ENCODE measurements around the gene CLEC17A. TPM values are rescaled to one million over a fixed set of nuclear protein-coding genes. Genes with fewer than 3 reads are reported as not detected.

The CLEC17A gene
- total and polyA plus RNA-seq, 2 of the 13 experiments (the other 11 are each of a cell fraction or from before 2014, with no cell fraction given) = not detected

- TF ChIP-seq ZBTB4 (CRISPR knock-in tag; IDR thresholded peaks at IDR 0.05; ENCODE audit: borderline replicate concordance) (peak; percentile 22; the same call in 1 of the 2 replicates), HIC2 (CRISPR knock-in tag; IDR thresholded peaks at IDR 0.05; ENCODE audit: low read depth) (no peak), SOX6 (IDR thresholded peaks at IDR 0.05) (no peak), SOX6 (CRISPR knock-in tag; IDR thresholded peaks at IDR 0.05) (peak; percentile 63), CTCF (CRISPR knock-in tag; IDR thresholded peaks at IDR 0.05) (peak; percentile 97), SNAPC4 (CRISPR knock-in tag; IDR thresholded peaks at IDR 0.05) (no peak), ZNF343 (CRISPR knock-in tag; IDR thresholded peaks at IDR 0.05) (no peak), HNF4A (CRISPR knock-in tag; IDR thresholded peaks at IDR 0.05) (peak; percentile 28; the same call in 1 of the 2 replicates), ZNF3 (CRISPR knock-in tag; IDR thresholded peaks at IDR 0.05) (no peak), ZNF607 (CRISPR knock-in tag; IDR thresholded peaks at IDR 0.05; ENCODE audit: borderline replicate concordance) (peak; percentile 48), MED13 (CRISPR knock-in tag; IDR thresholded peaks at IDR 0.05) (no peak; the same call in 1 of the 2 replicates), ZBTB25 (CRISPR knock-in tag; IDR thresholded peaks at IDR 0.05) (peak; percentile 93), MAFF (IDR thresholded peaks at IDR 0.05; ENCODE audit: low read depth, low read length) (no peak), ZNF251 (CRISPR knock-in tag; IDR thresholded peaks at IDR 0.05) (no peak), KLF13 (CRISPR knock-in tag; IDR thresholded peaks at IDR 0.05) (0 out of 2 replicates have a peak, but pooled peaks have one; percentile 29), ZNF572 (CRISPR knock-in tag; IDR thresholded peaks at IDR 0.05) (peak; percentile 83)
Measured at GRCh38 chr19:14571695-14572490, 11.0 kb upstream of the CLEC17A start, which contains the start of gene NDUFB7 (continued).
